Right lobe of liver (tissue), 6 donors: ENCODE measurements around the gene TRA2A. TPM values are rescaled to one million over a fixed set of nuclear protein-coding genes. Genes with fewer than 3 reads are reported as not detected.
A peak's percentile ranks its signal among the peaks of the same experiment; 100 is the strongest.

Source experiments
- ATAC-seq, 4 donors: fragments of 200-7000 bp; cut with Tn5 transposase; one replicate each; pipeline ENCODE4 v1.9.1; 2020; ENCODE audit warnings: mild to moderate bottlenecking in 4 of 4, moderate library complexity in 4 of 4
- DNase-seq, 3 donors: peaks; one replicate each; pipeline ENCODE4 v3.0.0-alpha.2; 2020
- H3K27ac ChIP-seq, 3 donors: fragments of 200-600 bp; one replicate each; pipeline ENCODE4 v1.8.0; 2022
- H3K27me3 ChIP-seq, 2 donors: fragments of 200-600 bp; one replicate each; pipeline ENCODE4 v1.8.0; 2022
- H3K36me3 ChIP-seq, 4 donors: fragments of 200-600 bp; sonication (generic) in 1 of 4; one replicate each; pipeline versions ENCODE4 v1.5.1 to v1.8.0; 2017 to 2022; ENCODE audit warnings: control low read depth in 1 of 4
- H3K4me1 ChIP-seq, 4 donors: fragments of 200-600 bp; sonication (generic) in 1 of 4; one replicate each; pipeline versions ENCODE4 v1.5.1 to v1.8.0; 2017 to 2022; ENCODE audit warnings: control low read depth in 1 of 4
- H3K4me3 ChIP-seq, 3 donors: fragments of 200-600 bp; one replicate each; pipeline ENCODE4 v1.8.0; 2022
- H3K9me3 ChIP-seq, 4 donors: fragments of 200-600 bp; sonication (generic) in 1 of 4; one replicate each; pipeline versions ENCODE4 v1.5.1 to v1.8.0; 2017 to 2022; ENCODE audit warnings: control low read depth in 1 of 4
- POLR2A ChIP-seq: fragments of 450-650 bp; IDR thresholded peaks from one replicate; pipeline ENCODE4 v1.6.1; 2017; ENCODE audit warnings: antibody characterized with exemption, mild to moderate bottlenecking
- WGBS: methylation state at CpG from one replicate; pipeline ENCODE4 v1.1.6; 2018; ENCODE audit warnings: low coverage, low lambda C conversion rate; ENCODE audit not compliant: insufficient coverage; ENCODE audit errors: missing lambda C conversion rate; 5-methylcytosine and 5-hydroxymethylcytosine counted together
- intact Hi-C, 2 donors: fragments of 100-400 bp; cut with DNase I; formaldehyde crosslinking; loops; one replicate each; pipeline versions ENCODE4 v1.11.2 to v1.14.1; 2022
- total RNA-seq, 6 experiments: library from RNA; depleted of rRNA in 2 of 6; stranded (reverse); fragments of >200 nt in 2 of 6; fragmentation: NEBNext Ultra II Directional in 3 of 6; extraction: Animal tissue kit (Norgen Biotek cat#: 25700) in 3 of 6; gene quantifications; one replicate each; pipeline versions ENCODE4 v1.1.0 to v1.2.4, GENCODE V29; 2016 to 2023
- TF ChIP-seq, protein P1 (sequence below), 4 donors: fragments of 200-600 bp in 3 of 4; fragments of 450-650 bp in 1 of 4; IDR thresholded peaks; one replicate each; pipeline versions ENCODE4 v1.5.1 to v1.8.0; 2016 to 2022; ENCODE audit warnings: antibody characterized with exemption in 4 of 4, mild to moderate bottlenecking in 2 of 4
- donor health status: DM: no; HTN: yes; CAD: no.
- donor health status: DM: no; HTN: no; CAD: no.
- donor health status: DM: no; HTN: no; CAD: no.
- donor health status: DM: no; HTN: yes; CAD: no.
- donor health status: DM: no; HTN: yes; CAD: no.

Gene TRA2A
- total RNA-seq, 6 experiments from 2014 or later = 11.1 to 34.9 (median 24.7) TPM

DNA sequence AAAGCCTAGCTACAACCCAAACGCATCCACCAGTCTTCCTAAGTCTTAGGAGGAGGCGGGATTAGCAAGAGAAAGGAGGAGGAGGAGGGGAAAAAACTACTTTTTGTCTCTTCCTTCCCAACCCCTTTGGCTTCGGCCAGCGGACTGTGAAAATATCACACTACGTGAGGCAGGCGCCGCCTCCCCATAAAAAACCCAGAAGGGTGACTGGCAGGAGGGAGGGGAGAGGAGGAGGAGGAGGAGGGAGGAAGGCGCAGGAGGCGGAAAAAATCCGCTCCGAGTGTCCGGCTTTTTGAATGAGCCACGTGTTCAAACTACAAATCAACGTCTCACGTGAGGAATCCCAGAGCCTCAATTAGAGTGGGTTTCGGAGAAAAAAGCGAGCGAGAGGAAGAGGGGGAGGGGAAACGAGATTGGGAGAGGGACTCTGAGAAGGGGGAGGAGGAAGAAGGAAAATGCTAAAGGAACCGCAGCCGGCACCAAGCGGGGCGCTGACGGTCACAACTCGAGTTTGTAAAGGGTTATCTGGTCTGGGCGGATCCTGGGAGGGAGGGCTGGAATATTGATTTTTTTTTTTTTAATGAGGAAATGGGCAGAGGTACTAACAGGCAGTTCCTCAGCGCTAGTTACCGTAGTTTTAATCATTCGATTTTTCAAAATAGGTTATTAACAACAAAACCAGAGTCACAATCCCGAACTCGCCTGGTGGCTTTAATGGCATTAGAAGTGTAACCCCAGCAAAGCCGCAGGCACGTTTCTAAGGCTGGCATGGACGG is 61.3 kb downstream of the TRA2A start, which contains the start of gene IGF2BP3:
TSS of gene IGF2BP3 (minus strand) at position 162 of the 776 bp plus-strand sequence. CDS start 381 bp downstream, outside the sequence.
- Histone ChIP-seq H3K27me3 (peaks cover 15 to 92% of the 10 kb centered on the region in 2 donors), H3K9me3 (no peaks in the 10 kb centered on the region), H3K4me3 (peak within 1 kb of the TSS in 1 of 3 donors; percentile 16), H3K36me3 (no peaks in the 10 kb centered on the region), H3K4me1 (peaks cover 0 to 40% (median 13%) of the 10 kb centered on the region in 4 donors), H3K27ac (no peak within 1 kb of the TSS)
- DNase-seq (no peak), ATAC-seq (peak in 1 of 4 donors; percentile 25)
- WGBS = 4% methylated on average over 29 of the region's 34 CpGs
- TF ChIP-seq POLR2A = no peak
- TF ChIP-seq, protein P1, sequence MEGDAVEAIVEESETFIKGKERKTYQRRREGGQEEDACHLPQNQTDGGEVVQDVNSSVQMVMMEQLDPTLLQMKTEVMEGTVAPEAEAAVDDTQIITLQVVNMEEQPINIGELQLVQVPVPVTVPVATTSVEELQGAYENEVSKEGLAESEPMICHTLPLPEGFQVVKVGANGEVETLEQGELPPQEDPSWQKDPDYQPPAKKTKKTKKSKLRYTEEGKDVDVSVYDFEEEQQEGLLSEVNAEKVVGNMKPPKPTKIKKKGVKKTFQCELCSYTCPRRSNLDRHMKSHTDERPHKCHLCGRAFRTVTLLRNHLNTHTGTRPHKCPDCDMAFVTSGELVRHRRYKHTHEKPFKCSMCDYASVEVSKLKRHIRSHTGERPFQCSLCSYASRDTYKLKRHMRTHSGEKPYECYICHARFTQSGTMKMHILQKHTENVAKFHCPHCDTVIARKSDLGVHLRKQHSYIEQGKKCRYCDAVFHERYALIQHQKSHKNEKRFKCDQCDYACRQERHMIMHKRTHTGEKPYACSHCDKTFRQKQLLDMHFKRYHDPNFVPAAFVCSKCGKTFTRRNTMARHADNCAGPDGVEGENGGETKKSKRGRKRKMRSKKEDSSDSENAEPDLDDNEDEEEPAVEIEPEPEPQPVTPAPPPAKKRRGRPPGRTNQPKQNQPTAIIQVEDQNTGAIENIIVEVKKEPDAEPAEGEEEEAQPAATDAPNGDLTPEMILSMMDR (IDR thresholded peaks at IDR 0.05) = no peak
- intact Hi-C loops = no loop called here

DNA sequence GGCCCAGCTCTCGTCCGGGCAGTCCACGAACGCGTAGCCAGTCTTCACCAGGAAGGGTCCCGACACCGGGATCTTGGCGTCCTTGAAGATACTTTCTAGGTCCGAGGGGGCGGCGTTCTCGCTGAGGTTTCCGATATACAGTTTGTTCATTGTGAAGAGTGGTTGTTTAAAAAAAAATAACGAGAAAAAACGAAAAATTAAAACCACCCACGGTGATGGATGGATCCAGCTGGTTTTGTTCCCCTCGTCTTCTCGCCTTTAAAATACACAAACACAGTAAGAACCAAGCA is 61.9 kb downstream of the TRA2A start:
- WGBS = 6% methylated on average over 18 of the region's 18 CpGs
- TF ChIP-seq, protein P1 (IDR thresholded peaks at IDR 0.05) = no peak
- no peak for TF ChIP-seq POLR2A
- DNase-seq (no peak), ATAC-seq (no peak)
- Histone ChIP-seq H3K4me1 (peaks cover 0 to 40% (median 13%) of the 10 kb centered on the region in 4 donors), H3K9me3 (no peaks in the 10 kb centered on the region), H3K27ac (no peak overlapping the region), H3K27me3 (peaks cover 12 to 85% of the 10 kb centered on the region in 2 donors), H3K4me3 (no peak overlapping the region), H3K36me3 (no peaks in the 10 kb centered on the region)
- intact Hi-C loops = no loop called here

DNA sequence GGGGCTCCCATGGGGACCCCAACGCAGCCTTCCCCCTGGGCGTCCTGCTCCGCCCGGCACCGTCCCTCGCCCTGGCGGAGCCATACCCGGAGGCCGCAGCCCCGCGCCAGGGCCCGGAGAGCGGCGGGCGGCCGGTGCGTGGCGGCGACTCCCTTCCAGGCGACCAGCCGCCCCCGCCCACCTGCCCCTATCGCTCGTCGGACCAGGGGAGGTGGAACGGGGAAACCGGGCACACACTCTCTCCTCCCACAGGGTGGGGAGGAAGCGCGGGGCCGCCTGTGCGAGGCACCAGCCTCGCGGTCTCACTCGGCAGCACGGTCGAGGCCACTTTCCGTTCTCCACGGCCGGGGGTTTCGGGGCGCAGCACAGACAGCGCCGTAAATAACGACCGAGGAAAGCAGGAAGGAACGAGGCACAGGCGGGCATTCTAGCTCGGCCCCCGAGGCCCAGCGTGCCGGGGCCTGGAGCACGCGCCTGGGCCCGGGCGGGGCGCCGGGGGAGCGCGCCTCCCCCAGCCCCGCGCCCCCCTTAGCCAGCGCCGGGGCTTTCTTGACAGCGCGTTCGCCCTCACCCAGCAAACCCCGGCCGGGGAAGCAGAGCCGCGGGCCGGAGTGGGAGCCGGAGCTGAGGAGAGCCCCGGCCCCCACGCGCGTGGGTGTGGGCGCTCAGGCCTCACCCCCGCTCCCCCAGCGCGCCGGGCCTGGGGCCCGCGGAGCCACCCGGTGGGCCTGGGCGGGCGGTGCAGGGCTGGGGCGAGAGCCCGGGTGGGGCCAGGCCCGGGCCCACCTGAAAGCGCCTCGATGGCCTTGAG is 62.4 kb downstream of the TRA2A start:
- DNase-seq (no peak), ATAC-seq (peak in 2 of 4 donors; percentile 14 to 29)
- TF ChIP-seq POLR2A = no peak
- TF ChIP-seq, protein P1 (IDR thresholded peaks at IDR 0.05) = no peak
- H3K27me3 ChIP-seq = peaks cover 7 to 82% of the 10 kb centered on the region in 2 donors
- no peaks in the 10 kb centered on the region for H3K36me3 ChIP-seq
- WGBS = 3% methylated on average over 8 of the region's 91 CpGs
- H3K4me1 ChIP-seq = peaks cover 0 to 36% (median 12%) of the 10 kb centered on the region in 4 donors
- H3K27ac ChIP-seq = no peak overlapping the region
- intact Hi-C loops = no loop called here
- H3K4me3 ChIP-seq = peak overlapping the region in 1 of 3 donors; percentile 16
- no peaks in the 10 kb centered on the region for H3K9me3 ChIP-seq

DNA sequence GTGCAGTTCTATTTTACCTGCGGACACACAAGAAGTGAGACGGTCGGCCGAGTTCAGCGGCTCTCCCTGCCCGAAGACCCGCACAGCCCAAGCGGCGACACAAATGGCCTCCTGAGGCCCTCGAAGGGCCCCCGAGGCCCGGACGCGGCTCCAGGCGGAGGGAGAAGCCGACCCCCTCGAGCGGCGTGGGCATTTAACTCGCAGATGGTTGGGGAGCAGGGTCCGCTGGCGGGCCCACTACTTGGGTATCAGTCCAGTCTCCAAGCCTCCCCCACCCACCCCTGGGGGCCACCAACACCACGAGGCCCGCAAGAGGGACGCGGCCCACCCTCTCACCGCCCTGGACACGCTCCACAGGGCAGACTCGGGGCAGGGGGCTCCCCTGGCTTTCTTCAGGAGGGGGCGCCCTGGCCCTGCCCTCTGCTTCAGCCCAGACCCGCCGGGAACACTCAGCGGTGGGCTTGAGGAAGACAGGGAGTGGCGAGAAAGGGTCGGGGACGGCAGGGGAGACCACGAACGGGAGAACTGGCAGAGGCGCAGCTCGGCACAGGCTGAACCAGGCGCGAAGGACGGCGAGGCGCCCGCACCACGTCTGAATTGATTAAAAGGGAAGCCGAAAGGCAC is 63.1 kb downstream of the TRA2A start:
- no peaks in the 10 kb centered on the region for H3K36me3 ChIP-seq
- peaks cover 0 to 28% (median 9%) of the 10 kb centered on the region in 4 donors for H3K4me1 ChIP-seq
- H3K4me3 ChIP-seq = no peak overlapping the region
- H3K9me3 ChIP-seq = no peaks in the 10 kb centered on the region
- no peak overlapping the region for H3K27ac ChIP-seq
- TF ChIP-seq POLR2A = no peak
- TF ChIP-seq, protein P1 (IDR thresholded peaks at IDR 0.05) = no peak
- peak in 2 of 4 donors; percentile 9 to 17 for ATAC-seq
- DNase-seq = no peak
- intact Hi-C loops = no loop called here
- H3K27me3 ChIP-seq = peaks cover 7 to 82% of the 10 kb centered on the region in 2 donors
- 5% methylated on average over 12 of the region's 48 CpGs for WGBS
